HEK293 (cell line): ENCODE results near the gene GDF9.

ENCODE experiments used
- GLI2 ChIP-seq: fragments of 450-650 bp; formaldehyde crosslinking; IDR thresholded peaks from 2 replicates; pipeline ENCODE4; 2017; ENCODE audit warnings: missing biosample characterization, missing genetic modification characterization, low read depth, borderline replicate concordance
- KLF16 ChIP-seq: fragments of 450-650 bp; formaldehyde crosslinking; IDR thresholded peaks from 2 replicates; pipeline ENCODE4 v1.5.1; 2017; ENCODE audit warnings: missing biosample characterization, missing genetic modification characterization
- KLF8 ChIP-seq: fragments of 450-650 bp; formaldehyde crosslinking; IDR thresholded peaks from 2 replicates; pipeline ENCODE4 v1.5.1; 2016; ENCODE audit warnings: missing biosample characterization, missing genetic modification characterization
- PATZ1 ChIP-seq: fragments of 450-650 bp; formaldehyde crosslinking; IDR thresholded peaks from 2 replicates; pipeline ENCODE4 v1.5.1; 2016; ENCODE audit warnings: missing biosample characterization, missing genetic modification characterization
- PRDM2 ChIP-seq: fragments of 450-650 bp; formaldehyde crosslinking; IDR thresholded peaks from 2 replicates; pipeline ENCODE4 v1.5.1; 2016; ENCODE audit warnings: missing biosample characterization, missing genetic modification characterization, borderline replicate concordance
- SCRT2 ChIP-seq: fragments of 450-650 bp; formaldehyde crosslinking; IDR thresholded peaks from 2 replicates; pipeline ENCODE4 v1.5.1; 2016; ENCODE audit warnings: missing biosample characterization, missing genetic modification characterization
- ZBTB17 ChIP-seq: fragments of 450-650 bp; formaldehyde crosslinking; IDR thresholded peaks from 2 replicates; pipeline ENCODE4 v1.5.1; 2016; ENCODE audit warnings: missing biosample characterization, missing genetic modification characterization
- ZBTB21 ChIP-seq: fragments of 450-650 bp; formaldehyde crosslinking; IDR thresholded peaks from 2 replicates; pipeline ENCODE4 v1.5.1; 2017; ENCODE audit warnings: missing biosample characterization, missing genetic modification characterization
- ZEB2 ChIP-seq: fragments of 450-650 bp; formaldehyde crosslinking; IDR thresholded peaks from 2 replicates; pipeline ENCODE4 v1.5.1; 2016; ENCODE audit warnings: missing biosample characterization, missing genetic modification characterization
- ZFP41 ChIP-seq: fragments of 450-650 bp; formaldehyde crosslinking; IDR thresholded peaks from 2 replicates; pipeline ENCODE4 v1.5.1; 2016; ENCODE audit warnings: missing biosample characterization, missing genetic modification characterization, borderline replicate concordance
- ZFP69B ChIP-seq: fragments of 450-650 bp; formaldehyde crosslinking; IDR thresholded peaks from 2 replicates; pipeline ENCODE4 v1.5.1; 2016; ENCODE audit warnings: missing biosample characterization, missing genetic modification characterization
- ZNF140 ChIP-seq: fragments of 450-650 bp; formaldehyde crosslinking; IDR thresholded peaks from 2 replicates; pipeline ENCODE4 v1.5.1; 2016; ENCODE audit warnings: missing biosample characterization, missing genetic modification characterization
- ZNF2 ChIP-seq: fragments of 450-650 bp; formaldehyde crosslinking; IDR thresholded peaks from 2 replicates; pipeline ENCODE4 v1.5.1; 2016; ENCODE audit warnings: missing biosample characterization, missing genetic modification characterization
- ZNF266 ChIP-seq: fragments of 450-650 bp; formaldehyde crosslinking; IDR thresholded peaks from 2 replicates; pipeline ENCODE4 v1.5.1; 2016; ENCODE audit warnings: missing biosample characterization, missing genetic modification characterization, low read depth
- ZNF292 ChIP-seq: fragments of 450-650 bp; formaldehyde crosslinking; IDR thresholded peaks from 2 replicates; pipeline ENCODE4 v1.5.1; 2016; ENCODE audit warnings: low read depth, missing biosample characterization, missing genetic modification characterization, borderline replicate concordance
- ZNF324 ChIP-seq: fragments of 450-650 bp; formaldehyde crosslinking; IDR thresholded peaks from 2 replicates; pipeline ENCODE4 v1.5.1; 2016; ENCODE audit warnings: missing biosample characterization, missing genetic modification characterization
- ZNF549 ChIP-seq: fragments of 450-650 bp; IDR thresholded peaks from 2 replicates; pipeline ENCODE4 v1.5.1; 2018; ENCODE audit warnings: missing biosample characterization, missing genetic modification characterization, mild to moderate bottlenecking, inconsistent platforms, moderate library complexity
- ZNF555 ChIP-seq: fragments of 450-650 bp; formaldehyde crosslinking; conservative IDR thresholded peaks from 2 replicates; pipeline ENCODE4 v1.5.1; 2017; ENCODE audit warnings: missing biosample characterization, mild to moderate bottlenecking, missing genetic modification characterization, inconsistent platforms
- ZNF660 ChIP-seq: fragments of 450-650 bp; IDR thresholded peaks from 2 replicates; pipeline ENCODE4 v1.5.1; 2018; ENCODE audit warnings: missing biosample characterization, mild to moderate bottlenecking, missing genetic modification characterization
- ZNF701 ChIP-seq: fragments of 450-650 bp; formaldehyde crosslinking; IDR thresholded peaks from 2 replicates; pipeline ENCODE4 v1.5.1; 2016; ENCODE audit warnings: missing biosample characterization, missing genetic modification characterization
- ZSCAN30 ChIP-seq: fragments of 450-650 bp; IDR thresholded peaks from 2 replicates; pipeline ENCODE4 v1.5.1; 2018; ENCODE audit warnings: missing biosample characterization, mild to moderate bottlenecking, missing genetic modification characterization, moderate library complexity
- TF ChIP-seq, protein P1 (sequence below): fragments of 450-650 bp; formaldehyde crosslinking; IDR thresholded peaks from 2 replicates; pipeline ENCODE4 v1.5.1; 2016; ENCODE audit warnings: missing biosample characterization, missing genetic modification characterization, low read depth
- TF ChIP-seq, protein P2 (sequence below): fragments of 450-650 bp; formaldehyde crosslinking; IDR thresholded peaks from 2 replicates; pipeline ENCODE4 v1.5.1; 2016; ENCODE audit warnings: missing biosample characterization, missing genetic modification characterization
- TF ChIP-seq, protein P3 (sequence below): sonication (generic); formaldehyde crosslinking; IDR thresholded peaks from 2 replicates; pipeline ENCODE4 v1.8.1; 2022; ENCODE audit warnings: mild to moderate bottlenecking, moderate library complexity, missing genetic modification reagents
- TF ChIP-seq, protein P4 (sequence below): fragments of 450-650 bp; formaldehyde crosslinking; IDR thresholded peaks from 2 replicates; pipeline ENCODE4 v1.5.0; 2017; ENCODE audit warnings: missing biosample characterization, missing genetic modification characterization, borderline replicate concordance

GDF9 gene

GRCh38 chr5:132820162-132820754, 46.0 kb downstream of the GDF9 start (continued):
- no peak for TF ChIP-seq ZNF266
- no peak for TF ChIP-seq PRDM2 (tag by site-specific recombination)
- TF ChIP-seq ZSCAN30 (tag by site-specific recombination), result 0 out of 2 replicates have a peak, but pooled peaks have one; percentile 36
- no peak for TF ChIP-seq GLI2 (tag by site-specific recombination)
- no peak for TF ChIP-seq ZFP41 (tag by site-specific recombination)
- TF ChIP-seq, protein P1, sequence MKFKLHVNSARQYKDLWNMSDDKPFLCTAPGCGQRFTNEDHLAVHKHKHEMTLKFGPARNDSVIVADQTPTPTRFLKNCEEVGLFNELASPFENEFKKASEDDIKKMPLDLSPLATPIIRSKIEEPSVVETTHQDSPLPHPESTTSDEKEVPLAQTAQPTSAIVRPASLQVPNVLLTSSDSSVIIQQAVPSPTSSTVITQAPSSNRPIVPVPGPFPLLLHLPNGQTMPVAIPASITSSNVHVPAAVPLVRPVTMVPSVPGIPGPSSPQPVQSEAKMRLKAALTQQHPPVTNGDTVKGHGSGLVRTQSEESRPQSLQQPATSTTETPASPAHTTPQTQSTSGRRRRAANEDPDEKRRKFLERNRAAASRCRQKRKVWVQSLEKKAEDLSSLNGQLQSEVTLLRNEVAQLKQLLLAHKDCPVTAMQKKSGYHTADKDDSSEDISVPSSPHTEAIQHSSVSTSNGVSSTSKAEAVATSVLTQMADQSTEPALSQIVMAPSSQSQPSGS, result no peak
- peak; percentile 50; the same call in 1 of the 2 replicates for TF ChIP-seq ZFP69B (tag by site-specific recombination)
- no peak for TF ChIP-seq ZNF555 (tag by site-specific recombination)
- TF ChIP-seq ZNF324, result no peak
- no peak for TF ChIP-seq ZNF140
- peak; percentile 55 for TF ChIP-seq ZBTB17 (tag by site-specific recombination)
- TF ChIP-seq ZNF2 (tag by site-specific recombination), result peak; percentile 85
- TF ChIP-seq, protein P2, sequence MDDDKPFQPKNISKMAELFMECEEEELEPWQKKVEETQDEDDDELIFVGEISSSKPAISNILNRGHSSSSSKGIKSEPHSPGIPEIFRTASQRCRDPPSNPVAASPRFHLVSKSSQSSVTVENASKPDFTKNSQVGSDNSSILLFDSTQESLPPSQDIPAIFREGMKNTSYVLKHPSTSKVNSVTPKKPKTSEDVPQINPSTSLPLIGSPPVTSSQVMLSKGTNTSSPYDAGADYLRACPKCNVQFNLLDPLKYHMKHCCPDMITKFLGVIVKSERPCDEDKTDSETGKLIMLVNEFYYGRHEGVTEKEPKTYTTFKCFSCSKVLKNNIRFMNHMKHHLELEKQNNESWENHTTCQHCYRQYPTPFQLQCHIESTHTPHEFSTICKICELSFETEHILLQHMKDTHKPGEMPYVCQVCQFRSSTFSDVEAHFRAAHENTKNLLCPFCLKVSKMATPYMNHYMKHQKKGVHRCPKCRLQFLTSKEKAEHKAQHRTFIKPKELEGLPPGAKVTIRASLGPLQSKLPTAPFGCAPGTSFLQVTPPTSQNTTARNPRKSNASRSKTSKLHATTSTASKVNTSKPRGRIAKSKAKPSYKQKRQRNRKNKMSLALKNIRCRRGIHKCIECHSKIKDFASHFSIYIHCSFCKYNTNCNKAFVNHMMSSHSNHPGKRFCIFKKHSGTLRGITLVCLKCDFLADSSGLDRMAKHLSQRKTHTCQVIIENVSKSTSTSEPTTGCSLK, result no peak
- TF ChIP-seq, protein P3, sequence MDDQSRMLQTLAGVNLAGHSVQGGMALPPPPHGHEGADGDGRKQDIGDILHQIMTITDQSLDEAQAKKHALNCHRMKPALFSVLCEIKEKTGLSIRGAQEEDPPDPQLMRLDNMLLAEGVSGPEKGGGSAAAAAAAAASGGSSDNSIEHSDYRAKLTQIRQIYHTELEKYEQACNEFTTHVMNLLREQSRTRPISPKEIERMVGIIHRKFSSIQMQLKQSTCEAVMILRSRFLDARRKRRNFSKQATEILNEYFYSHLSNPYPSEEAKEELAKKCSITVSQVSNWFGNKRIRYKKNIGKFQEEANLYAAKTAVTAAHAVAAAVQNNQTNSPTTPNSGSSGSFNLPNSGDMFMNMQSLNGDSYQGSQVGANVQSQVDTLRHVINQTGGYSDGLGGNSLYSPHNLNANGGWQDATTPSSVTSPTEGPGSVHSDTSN (CRISPR knock-in tag), result no peak
- TF ChIP-seq KLF8, result no peak
- TF ChIP-seq KLF16 (tag by site-specific recombination), result no peak
- TF ChIP-seq PATZ1 (tag by site-specific recombination), result 0 out of 2 replicates have a peak, but pooled peaks have one; percentile 12
- TF ChIP-seq ZNF701 (tag by site-specific recombination), result no peak
- TF ChIP-seq ZBTB21 (tag by site-specific recombination), result no peak
- TF ChIP-seq, protein P4, sequence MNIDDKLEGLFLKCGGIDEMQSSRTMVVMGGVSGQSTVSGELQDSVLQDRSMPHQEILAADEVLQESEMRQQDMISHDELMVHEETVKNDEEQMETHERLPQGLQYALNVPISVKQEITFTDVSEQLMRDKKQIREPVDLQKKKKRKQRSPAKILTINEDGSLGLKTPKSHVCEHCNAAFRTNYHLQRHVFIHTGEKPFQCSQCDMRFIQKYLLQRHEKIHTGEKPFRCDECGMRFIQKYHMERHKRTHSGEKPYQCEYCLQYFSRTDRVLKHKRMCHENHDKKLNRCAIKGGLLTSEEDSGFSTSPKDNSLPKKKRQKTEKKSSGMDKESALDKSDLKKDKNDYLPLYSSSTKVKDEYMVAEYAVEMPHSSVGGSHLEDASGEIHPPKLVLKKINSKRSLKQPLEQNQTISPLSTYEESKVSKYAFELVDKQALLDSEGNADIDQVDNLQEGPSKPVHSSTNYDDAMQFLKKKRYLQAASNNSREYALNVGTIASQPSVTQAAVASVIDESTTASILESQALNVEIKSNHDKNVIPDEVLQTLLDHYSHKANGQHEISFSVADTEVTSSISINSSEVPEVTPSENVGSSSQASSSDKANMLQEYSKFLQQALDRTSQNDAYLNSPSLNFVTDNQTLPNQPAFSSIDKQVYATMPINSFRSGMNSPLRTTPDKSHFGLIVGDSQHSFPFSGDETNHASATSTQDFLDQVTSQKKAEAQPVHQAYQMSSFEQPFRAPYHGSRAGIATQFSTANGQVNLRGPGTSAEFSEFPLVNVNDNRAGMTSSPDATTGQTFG (tag by site-specific recombination), result no peak
- no peak for TF ChIP-seq ZNF292
- peak; percentile 93 for TF ChIP-seq ZNF660 (tag by site-specific recombination)
- no peak for TF ChIP-seq SCRT2 (tag by site-specific recombination)
- TF ChIP-seq ZEB2 (tag by site-specific recombination), result peak; percentile 35; the same call in 1 of the 2 replicates
- TF ChIP-seq ZNF549 (tag by site-specific recombination), result no peak
